T-helper 1 cell treated with Interleukin-12 subunit alpha and Interleukin-12 subunit beta and Interleukin-4 antibody, amounts not matched to agents 30 μg/mL and 1 μg/mL, for 36 hours (primary cell): ENCODE measurements around the gene NXPH3.
"Not testable (repeated sequence)": the region's sequence is repeated elsewhere in the genome, so short reads cannot be mapped to it uniquely, and the experiment has no call there.

ENCODE experiments used
- H3K27ac Mint-ChIP-seq: one replicate; pipeline ENCODE4 v1.8.0; 2021; ENCODE audit warnings: mild to moderate bottlenecking, mixed read lengths
- H3K27me3 Mint-ChIP-seq: one replicate; pipeline ENCODE4 v1.8.0; 2021; ENCODE audit warnings: low read depth, mixed read lengths
- H3K36me3 Mint-ChIP-seq: one replicate; pipeline ENCODE4 v1.8.0; 2021; ENCODE audit warnings: low read depth, mixed read lengths
- H3K4me1 Mint-ChIP-seq: one replicate; pipeline ENCODE4 v1.8.0; 2021; ENCODE audit warnings: low read depth, mixed read lengths
- H3K4me3 Mint-ChIP-seq: one replicate; pipeline ENCODE4 v1.8.0; 2021; ENCODE audit warnings: mild to moderate bottlenecking, moderate library complexity, mixed read lengths
- H3K9me3 Mint-ChIP-seq: one replicate; pipeline ENCODE4 v1.8.0; 2021; ENCODE audit warnings: mixed read lengths

NXPH3 gene

DNA sequence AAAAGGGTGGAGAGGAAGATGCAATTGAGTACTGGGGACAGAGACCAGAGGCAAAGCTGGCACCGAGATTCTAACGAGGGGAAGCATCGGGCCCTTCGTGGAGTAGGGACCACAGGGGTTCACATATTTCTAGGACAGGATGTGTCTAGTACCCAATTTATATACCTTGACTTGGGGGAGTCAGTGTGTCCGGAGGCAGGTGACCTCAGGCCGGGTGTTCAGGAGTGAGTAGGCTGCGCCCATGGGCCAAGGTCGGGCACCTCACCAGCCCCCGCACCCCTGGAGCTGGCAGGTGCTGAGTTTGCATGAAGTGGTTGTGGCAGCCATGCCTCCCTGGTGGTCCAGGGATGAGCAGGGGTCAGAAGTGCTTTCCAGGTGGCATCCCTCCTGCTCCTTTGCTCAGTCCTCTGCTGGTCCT, 8.6 kb upstream of the NXPH3 start:
- Mint-ChIP-seq H3K4me3 (no peak overlapping the region), H3K9me3 (no peaks in the 10 kb centered on the region), H3K36me3 (no peaks in the 10 kb centered on the region), H3K4me1 (peaks cover 24% of the 10 kb centered on the region), H3K27me3 (peaks cover 38% of the 10 kb centered on the region), H3K27ac (no peak overlapping the region)

DNA sequence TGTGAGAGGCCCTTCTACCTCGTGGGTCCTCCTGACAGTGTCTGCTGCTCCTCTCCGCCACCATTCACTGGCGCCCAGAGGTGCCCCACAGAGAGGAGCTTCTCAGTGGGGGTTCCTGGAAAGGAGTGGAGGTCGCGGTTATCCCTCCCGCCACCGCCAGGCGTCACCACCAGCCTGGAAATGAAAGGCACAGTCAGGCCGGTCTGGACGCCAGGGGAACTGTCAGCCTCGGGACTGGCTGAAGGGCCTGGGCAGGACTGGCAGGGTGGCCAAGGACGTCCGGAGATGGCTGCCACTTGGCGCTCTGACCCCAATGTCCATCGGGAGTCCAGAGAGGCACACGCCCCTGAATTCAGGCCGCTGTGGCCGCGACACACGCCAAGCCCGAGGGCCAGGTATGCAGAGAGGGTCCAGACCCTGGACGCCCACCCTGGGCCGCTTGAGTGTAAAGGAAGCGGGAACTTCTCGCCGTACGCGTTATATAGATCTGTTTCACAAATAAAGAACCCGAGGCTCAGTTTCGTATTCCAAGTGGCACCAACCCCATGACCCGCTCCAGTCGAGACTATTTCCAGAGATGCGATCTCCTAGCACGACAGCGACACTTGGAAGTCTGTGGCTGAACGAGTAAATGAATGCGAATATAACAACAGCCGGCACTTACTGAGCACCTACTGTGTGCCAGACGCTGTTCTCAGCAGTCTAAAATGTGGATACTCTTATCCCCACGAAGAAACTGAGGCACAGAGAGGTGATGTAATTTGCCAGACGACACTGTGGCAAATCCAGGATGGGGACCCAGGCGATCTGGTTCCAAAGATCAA, 7.6 kb upstream of the NXPH3 start:
- Mint-ChIP-seq H3K4me3 (peak overlapping the region; percentile 43), H3K27me3 (peaks cover 41% of the 10 kb centered on the region), H3K4me1 (peaks cover 24% of the 10 kb centered on the region), H3K27ac (no peak overlapping the region), H3K36me3 (no peaks in the 10 kb centered on the region), H3K9me3 (no peaks in the 10 kb centered on the region)

DNA sequence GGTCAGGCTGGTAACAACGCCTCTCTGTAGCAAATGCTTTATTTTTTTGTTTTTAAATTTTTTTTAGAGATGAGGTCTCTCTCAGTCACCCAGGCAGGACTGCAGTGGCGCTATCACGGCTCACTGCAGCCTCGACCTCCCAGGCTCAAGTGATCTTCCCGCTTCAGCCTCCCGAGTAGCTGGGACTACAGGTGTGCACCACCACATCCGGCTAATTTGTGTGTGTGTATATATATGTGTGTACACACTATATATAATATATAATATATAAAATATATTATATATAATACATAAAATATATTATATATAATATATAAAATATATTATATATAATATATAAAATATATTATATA, 7.0 kb upstream of the NXPH3 start:
- not testable (repeated sequence) for H3K27ac Mint-ChIP-seq, H3K9me3 Mint-ChIP-seq, H3K4me3 Mint-ChIP-seq, H3K36me3 Mint-ChIP-seq
- Mint-ChIP-seq H3K4me1 (peaks cover 24% of the 10 kb centered on the region), H3K27me3 (peaks cover 43% of the 10 kb centered on the region)

DNA sequence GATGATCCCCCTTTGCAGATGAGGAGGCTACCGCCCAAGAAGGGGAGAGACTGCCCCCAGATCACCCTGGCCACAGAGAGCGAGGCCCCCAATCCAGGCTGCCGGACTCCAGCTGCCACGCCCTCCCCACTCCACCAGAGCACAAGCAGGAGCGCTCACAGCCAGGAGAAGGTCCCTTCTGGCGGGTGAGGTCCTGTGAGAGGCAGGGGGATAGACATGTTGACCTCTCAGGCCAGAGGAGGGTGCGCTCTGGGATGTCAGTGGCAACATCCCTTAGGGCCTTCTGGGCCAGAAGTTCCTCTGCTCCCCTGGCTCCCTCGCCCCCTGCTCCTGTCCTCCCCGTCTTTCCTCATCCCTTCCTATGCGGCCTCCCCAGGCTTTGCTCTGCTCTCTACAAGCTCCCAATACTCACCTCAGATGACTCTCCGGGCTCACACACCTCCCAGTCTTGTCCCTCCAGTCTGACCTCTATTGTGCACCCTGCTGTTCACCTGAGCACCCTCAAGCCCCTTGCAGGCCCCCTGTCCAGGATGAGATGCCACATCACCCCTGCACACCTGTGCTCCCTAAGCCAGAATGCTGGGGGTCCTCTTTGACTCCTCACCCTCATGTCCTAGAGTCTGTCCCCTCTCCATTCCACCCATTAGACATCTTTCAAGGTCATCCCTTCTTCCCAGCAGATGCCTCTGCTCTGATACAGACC, 5.0 kb upstream of the NXPH3 start:
- Mint-ChIP-seq H3K9me3 (no peaks in the 10 kb centered on the region), H3K27me3 (peaks cover 52% of the 10 kb centered on the region), H3K4me1 (peaks cover 27% of the 10 kb centered on the region), H3K36me3 (no peaks in the 10 kb centered on the region), H3K4me3 (peak overlapping the region; percentile 89), H3K27ac (no peak overlapping the region)

DNA sequence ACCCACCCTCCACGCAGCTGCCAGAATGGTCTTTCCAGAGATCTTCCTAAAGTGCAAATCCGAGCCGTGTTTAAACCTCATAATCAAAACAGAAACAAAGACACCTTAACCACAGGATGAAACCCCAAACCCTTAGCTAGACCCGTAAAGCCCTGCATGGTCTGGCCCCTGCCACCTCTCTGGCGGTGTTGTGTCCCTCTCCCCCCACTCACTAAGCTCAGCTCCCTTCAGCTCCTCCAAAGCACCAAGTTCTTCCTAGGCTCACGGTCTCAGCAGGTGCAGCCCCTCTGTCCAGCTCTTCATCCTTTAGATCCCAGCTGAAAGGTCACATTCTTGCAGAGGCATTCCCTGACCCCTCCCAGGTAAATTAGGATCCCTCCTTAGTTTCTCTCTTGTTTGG, 4.4 kb upstream of the NXPH3 start:
- no peak overlapping the region for H3K27ac Mint-ChIP-seq
- H3K4me1 Mint-ChIP-seq: peaks cover 23% of the 10 kb centered on the region
- H3K4me3 Mint-ChIP-seq: peak overlapping the region; percentile 19
- H3K9me3 Mint-ChIP-seq: no peaks in the 10 kb centered on the region
- H3K36me3 Mint-ChIP-seq: no peaks in the 10 kb centered on the region
- H3K27me3 Mint-ChIP-seq: peaks cover 52% of the 10 kb centered on the region

DNA sequence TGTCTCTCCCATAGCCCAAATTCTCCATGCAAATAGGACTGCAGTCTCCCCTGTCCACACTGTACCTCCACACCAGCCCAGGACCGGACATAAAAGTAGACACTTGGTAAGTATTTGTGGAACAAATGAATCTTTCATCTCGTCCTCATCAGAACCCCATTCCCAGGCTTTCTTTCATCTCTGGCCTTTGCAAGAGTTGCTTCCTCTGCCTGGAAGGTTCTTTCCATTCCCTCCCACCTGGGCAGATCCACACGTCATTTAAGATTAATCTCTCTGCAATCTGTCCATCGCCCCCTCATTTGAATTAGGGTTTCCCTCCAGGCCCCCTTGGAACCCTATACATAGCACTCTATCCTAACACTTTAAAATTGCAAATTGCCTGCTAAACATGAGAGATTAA, 3.9 kb upstream of the NXPH3 start:
- Mint-ChIP-seq H3K4me3 (peak overlapping the region; percentile 19), H3K27ac (no peak overlapping the region), H3K4me1 (peaks cover 22% of the 10 kb centered on the region), H3K27me3 (peaks cover 51% of the 10 kb centered on the region), H3K36me3 (no peaks in the 10 kb centered on the region), H3K9me3 (no peaks in the 10 kb centered on the region)

DNA sequence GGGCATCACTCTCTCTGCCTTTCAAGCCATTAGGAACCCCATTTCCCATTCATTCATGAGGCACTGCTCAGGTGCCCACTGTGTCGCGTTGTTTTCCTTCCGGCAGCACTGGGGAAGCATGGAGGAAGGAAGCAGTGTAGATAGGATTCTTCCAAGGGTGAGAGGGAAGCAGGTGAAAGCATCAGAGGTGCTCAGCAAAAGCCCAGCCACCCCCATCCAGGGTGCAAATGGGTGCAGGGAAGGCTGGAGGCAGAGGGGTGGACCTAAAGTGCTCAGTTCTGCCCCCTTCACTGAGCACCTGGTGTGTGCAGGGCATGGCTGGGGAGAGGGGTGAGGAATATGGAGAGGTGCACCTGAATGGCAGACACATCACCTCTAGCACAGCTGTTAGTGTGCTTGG, 3.4 kb upstream of the NXPH3 start:
- H3K27ac Mint-ChIP-seq: no peak overlapping the region
- H3K27me3 Mint-ChIP-seq: peaks cover 54% of the 10 kb centered on the region
- H3K4me1 Mint-ChIP-seq: peaks cover 23% of the 10 kb centered on the region
- H3K9me3 Mint-ChIP-seq: no peaks in the 10 kb centered on the region
- no peaks in the 10 kb centered on the region for H3K36me3 Mint-ChIP-seq
- H3K4me3 Mint-ChIP-seq: no peak overlapping the region

DNA sequence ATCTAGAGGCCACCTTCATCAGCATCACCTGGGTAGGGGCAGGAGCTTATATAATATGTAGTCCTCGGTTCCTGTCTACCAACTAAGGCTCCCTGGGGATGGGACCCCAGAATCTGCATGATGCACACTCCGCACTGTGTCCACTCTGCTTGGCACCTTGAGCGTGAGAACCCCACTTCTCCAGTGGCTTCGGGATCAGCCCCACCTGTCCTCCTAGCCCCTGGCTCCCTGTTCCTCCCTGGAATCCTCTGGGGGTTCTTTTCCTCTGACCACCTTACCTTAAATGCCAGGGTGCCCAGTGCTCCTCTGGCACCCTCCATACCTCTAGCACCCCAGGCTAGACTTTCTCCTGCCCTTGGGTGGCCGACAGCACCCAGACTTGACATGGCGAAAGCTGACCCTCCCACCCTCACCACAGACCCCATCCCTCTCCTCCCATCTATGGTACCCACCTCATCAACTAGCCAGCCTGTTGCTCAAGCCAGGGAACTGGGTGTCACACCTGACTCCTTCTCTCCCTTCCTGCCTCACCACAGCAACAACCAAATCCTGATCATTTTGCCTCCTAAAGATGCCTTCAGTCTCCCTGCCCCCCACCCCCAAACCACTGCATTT, 2.8 kb upstream of the NXPH3 start:
- Mint-ChIP-seq H3K27ac (no peak overlapping the region), H3K4me1 (peaks cover 19% of the 10 kb centered on the region), H3K9me3 (no peaks in the 10 kb centered on the region), H3K36me3 (no peaks in the 10 kb centered on the region), H3K27me3 (peaks cover 60% of the 10 kb centered on the region), H3K4me3 (no peak overlapping the region)

DNA sequence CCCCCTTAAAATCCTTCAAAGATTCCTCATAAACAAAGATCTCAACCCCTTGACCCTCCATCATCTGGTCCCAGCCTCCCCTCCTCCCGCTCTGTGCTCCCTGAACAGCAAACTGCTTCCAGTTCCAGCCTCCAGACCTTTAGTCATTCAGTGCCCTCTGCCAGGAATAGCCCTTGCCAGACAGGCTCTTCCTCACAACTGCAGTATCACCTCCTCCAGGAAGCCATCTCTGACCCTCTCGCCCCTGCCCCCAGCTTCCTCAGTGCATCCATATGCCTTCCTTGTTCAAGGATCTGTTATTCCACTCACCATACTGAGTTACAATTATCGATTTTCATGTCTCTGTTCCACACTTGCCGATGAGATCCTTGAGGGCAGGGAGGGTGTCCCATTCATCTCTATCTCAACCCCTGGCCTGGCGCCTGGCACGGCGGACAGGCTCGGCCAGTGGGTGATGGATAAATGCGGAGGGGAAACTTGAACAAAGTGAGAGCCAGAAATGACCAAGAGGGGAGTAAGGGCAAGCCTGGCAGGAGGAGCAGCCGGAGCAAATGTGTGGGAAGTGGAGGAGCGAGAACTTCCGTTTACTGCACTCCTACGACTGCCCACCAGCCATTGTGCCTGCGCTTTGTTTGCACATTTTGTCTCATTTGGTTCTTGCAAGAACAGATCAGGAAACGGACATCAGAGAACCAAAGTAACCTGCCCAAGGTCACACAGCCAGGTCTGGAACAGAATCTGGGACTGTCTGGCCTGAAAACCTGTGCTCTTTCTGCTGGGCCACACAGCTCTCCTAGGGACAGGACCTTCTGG, 2.0 kb upstream of the NXPH3 start:
- no peak overlapping the region for H3K4me3 Mint-ChIP-seq
- peaks cover 66% of the 10 kb centered on the region for H3K27me3 Mint-ChIP-seq
- no peaks in the 10 kb centered on the region for H3K9me3 Mint-ChIP-seq
- peaks cover 14% of the 10 kb centered on the region for H3K4me1 Mint-ChIP-seq
- H3K36me3 Mint-ChIP-seq: no peaks in the 10 kb centered on the region
- H3K27ac Mint-ChIP-seq: no peak overlapping the region

DNA sequence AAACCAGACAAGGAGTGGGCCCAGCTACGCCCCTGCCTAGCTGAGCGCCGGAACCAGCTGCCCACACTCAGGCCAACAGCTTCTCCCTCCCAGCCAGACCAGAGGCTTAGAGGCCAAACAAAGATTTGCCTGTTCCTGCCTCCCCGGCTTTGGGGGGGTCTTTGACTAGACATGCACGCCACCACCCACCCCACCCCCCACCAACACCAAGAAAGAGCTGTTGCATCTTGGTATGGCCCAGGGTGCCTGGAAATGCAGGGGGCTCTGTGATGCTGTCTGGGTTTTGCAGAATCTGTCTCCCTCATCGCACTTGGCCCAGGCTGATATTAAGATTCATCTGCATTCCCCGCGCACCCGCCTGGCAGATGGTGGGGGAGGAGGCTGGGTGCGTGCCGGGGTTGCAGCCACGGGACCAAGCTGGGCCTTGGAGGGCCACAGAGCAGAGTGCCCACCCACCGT, 1.3 kb upstream of the NXPH3 start:
- H3K27ac Mint-ChIP-seq: no peak overlapping the region
- H3K36me3 Mint-ChIP-seq: no peaks in the 10 kb centered on the region
- peaks cover 14% of the 10 kb centered on the region for H3K4me1 Mint-ChIP-seq
- H3K27me3 Mint-ChIP-seq: peaks cover 72% of the 10 kb centered on the region
- H3K4me3 Mint-ChIP-seq: no peak overlapping the region
- no peaks in the 10 kb centered on the region for H3K9me3 Mint-ChIP-seq

DNA sequence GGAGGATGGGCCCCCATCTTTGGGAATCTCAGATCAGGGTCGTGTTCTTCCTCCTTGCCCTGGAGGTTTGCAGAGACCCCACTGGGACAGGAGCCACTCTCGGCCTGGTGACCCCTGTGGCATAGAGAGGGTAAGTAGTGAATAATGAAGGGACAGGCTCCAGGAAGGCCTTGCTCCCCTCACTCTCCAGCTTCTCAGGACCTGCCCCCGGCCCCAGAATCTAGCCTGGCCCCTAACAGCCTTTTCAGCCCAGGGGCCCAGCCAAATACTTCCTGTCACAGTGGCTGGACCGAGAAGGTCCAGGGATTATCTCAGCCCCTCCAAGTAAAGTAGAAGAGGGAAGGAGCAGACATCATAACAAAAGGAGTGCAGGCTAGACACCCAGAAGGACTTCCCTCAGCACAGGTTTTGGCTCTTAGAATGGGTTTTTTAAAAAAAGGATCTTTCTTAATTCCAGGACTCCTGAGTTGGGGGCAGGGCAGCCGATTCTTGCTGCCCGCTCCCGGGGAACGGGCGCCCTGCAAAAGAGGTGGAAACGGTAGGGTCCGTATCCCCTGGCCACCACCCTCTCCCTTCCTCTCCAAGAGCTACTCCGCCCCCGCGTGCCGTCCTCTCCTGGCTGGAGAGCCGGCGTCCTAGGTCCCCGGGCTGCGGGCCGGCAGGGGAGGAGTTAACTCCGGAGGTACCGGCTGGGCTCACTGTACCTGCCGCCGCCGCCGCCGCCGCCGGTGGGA, 559 bp upstream of the NXPH3 start:
- no peaks in the 10 kb centered on the region for H3K36me3 Mint-ChIP-seq
- H3K9me3 Mint-ChIP-seq: no peaks in the 10 kb centered on the region
- H3K4me1 Mint-ChIP-seq: peaks cover 12% of the 10 kb centered on the region
- peaks cover 73% of the 10 kb centered on the region for H3K27me3 Mint-ChIP-seq
- no peak overlapping the region for H3K27ac Mint-ChIP-seq
- H3K4me3 Mint-ChIP-seq: peak overlapping the region; percentile 36

DNA sequence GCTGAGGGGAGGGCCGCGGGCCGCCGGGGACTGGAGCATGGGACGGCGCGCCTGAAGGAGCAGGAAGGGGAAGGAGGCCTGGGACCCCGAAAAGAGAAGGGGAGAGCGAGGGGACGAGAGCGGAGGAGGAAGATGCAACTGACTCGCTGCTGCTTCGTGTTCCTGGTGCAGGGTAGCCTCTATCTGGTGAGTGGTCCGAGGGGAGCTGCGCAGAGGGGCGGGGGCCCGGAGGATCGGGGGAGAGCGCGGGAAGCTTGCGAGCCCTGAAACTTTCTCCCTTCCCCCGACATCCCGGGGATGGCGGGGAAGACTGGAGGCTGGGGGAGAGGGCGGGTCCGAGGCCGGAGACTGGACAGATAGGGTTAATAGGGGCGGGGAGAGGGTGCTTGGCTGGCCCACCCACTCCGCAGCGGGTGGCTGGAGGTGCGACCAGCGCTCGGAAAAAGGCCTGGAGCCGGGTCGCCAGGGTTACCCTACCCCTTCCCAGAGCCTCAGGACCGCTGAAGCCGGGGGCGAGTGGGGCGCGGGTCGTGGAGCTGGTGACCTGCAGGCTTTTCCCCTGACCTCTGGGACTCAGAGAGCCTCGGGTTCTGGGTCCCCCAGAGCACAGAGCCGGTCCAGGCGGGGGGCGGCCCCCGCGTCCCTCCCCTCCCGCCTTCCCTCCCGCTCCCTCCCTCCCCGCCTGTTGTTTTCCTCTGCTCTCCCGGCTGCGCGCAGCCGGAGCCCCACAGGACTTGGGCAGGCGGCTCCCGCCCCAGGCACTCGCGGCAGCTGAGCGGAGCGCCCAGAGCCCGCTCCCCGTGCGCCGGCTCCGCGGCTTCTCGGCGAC, 631 bp downstream of the NXPH3 start:
- Mint-ChIP-seq H3K4me1 (peaks cover 11% of the 10 kb centered on the region), H3K36me3 (no peaks in the 10 kb centered on the region), H3K27ac (no peak overlapping the region), H3K4me3 (peak overlapping the region; percentile 63), H3K9me3 (no peaks in the 10 kb centered on the region), H3K27me3 (peaks cover 66% of the 10 kb centered on the region)

DNA sequence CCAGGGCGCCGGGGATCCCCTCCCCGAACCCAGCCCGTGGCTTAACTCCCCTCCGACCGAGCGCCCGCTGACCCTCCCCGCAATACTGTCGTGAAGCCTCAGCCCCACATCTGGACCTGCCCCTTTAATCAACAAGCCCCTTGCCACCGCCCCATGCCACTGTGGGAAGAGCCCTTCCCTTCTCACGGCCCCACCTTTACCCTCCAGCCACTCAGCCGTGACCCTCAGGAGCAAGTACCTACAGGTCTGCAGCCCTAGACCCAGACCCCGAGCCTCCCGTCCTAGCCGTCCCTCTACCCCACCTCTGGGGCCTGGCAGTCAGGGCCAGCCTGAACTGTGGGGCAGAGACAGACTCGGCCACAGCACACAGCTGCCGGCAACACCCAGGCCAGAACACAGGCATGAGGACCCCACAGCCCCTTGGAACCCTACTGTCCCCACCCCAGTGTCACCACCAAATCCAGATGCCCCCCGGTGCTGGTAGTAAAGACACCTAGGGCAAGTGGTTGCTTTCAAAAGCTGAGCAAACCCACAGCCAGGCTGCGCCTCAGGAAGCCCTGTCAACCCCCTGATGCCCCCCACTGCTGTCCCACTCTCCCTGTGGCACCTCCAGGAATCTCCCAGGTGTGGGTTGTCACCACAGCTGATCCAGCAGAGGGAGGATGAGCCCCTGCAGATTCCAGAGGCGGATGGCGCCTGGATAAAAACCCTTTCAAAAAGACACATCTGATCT, 1.4 kb downstream of the NXPH3 start:
- peaks cover 7% of the 10 kb centered on the region for H3K4me1 Mint-ChIP-seq
- no peaks in the 10 kb centered on the region for H3K36me3 Mint-ChIP-seq
- H3K27me3 Mint-ChIP-seq: peaks cover 58% of the 10 kb centered on the region
- H3K27ac Mint-ChIP-seq: no peak overlapping the region
- no peaks in the 10 kb centered on the region for H3K9me3 Mint-ChIP-seq
- H3K4me3 Mint-ChIP-seq: peak overlapping the region; percentile 60
